Esophagus muscularis mucosa (tissue), 4 donors: ENCODE data around the gene SERPINF2. TPM values are rescaled to one million over a fixed set of nuclear protein-coding genes. Genes with fewer than 3 reads are reported as not detected.

Experiments
- DNase-seq: peaks from one replicate; pipeline ENCODE4 v3.0.0-alpha.2; 2017; ENCODE audit errors: extremely low spot score
- H3K27ac ChIP-seq, 4 donors: fragments of 200-600 bp; sonication (generic); replicated peaks in 1 of 4; 1 replicate in 3 of 4; 2 replicates in 1 of 4; pipeline ENCODE4 v1.5.1; 2016 to 2019; ENCODE audit warnings: mild to moderate bottlenecking in 1 of 4
- H3K27me3 ChIP-seq, 4 donors: fragments of 200-600 bp; sonication (generic); one replicate each; pipeline versions ENCODE4 v1.5.1 to v1.6.0; 2016 to 2019
- H3K36me3 ChIP-seq, 4 donors: fragments of 200-600 bp; sonication (generic); one replicate each; pipeline ENCODE4 v1.5.1; 2016 to 2019
- H3K4me1 ChIP-seq, 4 donors: fragments of 200-600 bp; sonication (generic); one replicate each; pipeline ENCODE4 v1.5.1; 2016 to 2019
- H3K4me3 ChIP-seq, 4 donors: fragments of 200-600 bp; sonication (generic); 1 replicate in 2 of 4; 2 replicates in 2 of 4; pipeline ENCODE4 v1.5.1; 2016 to 2019; ENCODE audit warnings: mild to moderate bottlenecking in 4 of 4, moderate library complexity in 1 of 4
- H3K9me3 ChIP-seq, 4 donors: fragments of 200-600 bp; sonication (generic); 1 replicate in 3 of 4; 2 replicates in 1 of 4; pipeline ENCODE4 v1.5.1; 2016 to 2019
- EP300 ChIP-seq: sonication (generic); formaldehyde crosslinking; IDR thresholded peaks from one replicate; pipeline ENCODE4 v1.6.1; 2017; ENCODE audit warnings: antibody characterized with exemption
- POLR2A ChIP-seq: fragments of 450-650 bp; IDR thresholded peaks from one replicate; pipeline ENCODE4 v1.6.1; 2017; ENCODE audit warnings: antibody characterized with exemption, moderate library complexity, mild to moderate bottlenecking, low read depth
- POLR2AphosphoS5 ChIP-seq, 2 donors: sonication (generic); formaldehyde crosslinking; IDR thresholded peaks; one replicate each; pipeline ENCODE4 v1.6.1; 2017; ENCODE audit warnings: antibody characterized with exemption in 2 of 2
- WGBS: methylation state at CpG from one replicate; pipeline ENCODE4 v1.1.5; 2018; 5-methylcytosine and 5-hydroxymethylcytosine counted together
- intact Hi-C: fragments of 100-400 bp; cut with DNase I; formaldehyde crosslinking; loops from one replicate; pipeline ENCODE4 v1.15.1; 2023
- total RNA-seq, 4 donors: library from RNA; depleted of rRNA; stranded (reverse); fragments of >200 nt; gene quantifications; one replicate each; pipeline versions ENCODE4 v1.1.0 to v1.2.1, GENCODE V29; 2016
- TF ChIP-seq, protein P1 (sequence below), 3 experiments: fragments of 200-600 bp in 2 of 3; fragments of 450-650 bp in 1 of 3; sonication (generic) in 2 of 3; IDR thresholded peaks; one replicate each; pipeline ENCODE4 v1.5.1; 2017 to 2019; ENCODE audit warnings: antibody characterized with exemption in 3 of 3, mild to moderate bottlenecking in 2 of 3, moderate library complexity in 1 of 3

The SERPINF2 gene
- total RNA-seq, 4 donors from 2014 or later, result 2.4 to 7.5 (median 3.4) TPM

DNA sequence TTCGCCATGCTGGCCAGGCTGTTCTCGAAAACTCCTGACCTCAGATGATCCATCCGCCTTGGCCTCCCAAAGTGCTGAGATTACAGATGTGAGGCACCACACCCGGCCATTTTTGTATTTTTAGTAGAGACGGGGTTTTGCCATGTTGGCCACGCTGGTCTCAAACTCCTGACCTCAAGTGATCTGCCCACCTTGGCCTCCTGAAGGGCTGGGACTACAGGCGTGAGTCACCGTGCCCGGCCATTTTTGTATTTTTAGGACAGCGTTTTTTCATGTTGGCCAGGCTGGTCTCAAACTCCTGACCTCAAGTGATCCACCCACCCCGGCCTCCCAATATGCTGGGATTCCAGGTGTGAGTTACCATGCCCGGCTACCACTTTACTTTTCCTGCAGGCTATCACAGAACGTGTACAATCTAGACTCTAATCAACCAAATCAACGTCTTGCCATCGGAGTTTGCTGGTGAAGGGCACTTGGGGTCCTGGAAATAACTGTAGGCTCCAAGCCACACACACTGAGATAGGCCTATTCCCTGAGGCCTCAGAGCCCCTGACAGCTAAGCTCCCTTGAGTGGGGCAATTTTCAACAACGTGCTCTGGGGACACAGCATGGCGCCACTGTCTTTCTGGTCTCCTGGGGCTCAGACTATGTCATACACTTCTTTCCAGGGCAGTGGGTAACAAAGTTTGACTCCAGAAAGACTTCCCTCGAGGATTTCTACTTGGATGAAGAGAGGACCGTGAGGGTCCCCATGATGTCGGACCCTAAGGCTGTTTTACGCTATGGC, 31.9 kb downstream of the SERPINF2 start:
- peaks cover 0 to 4% (median 0%) of the 10 kb centered on the region in 4 donors for H3K27me3 ChIP-seq
- DNase-seq, result no peak
- H3K36me3 ChIP-seq, result peaks cover 7 to 50% (median 41%) of the 10 kb centered on the region in 4 donors
- H3K4me3 ChIP-seq, result no peak overlapping the region
- intact Hi-C loops, result no loop called here
- H3K27ac ChIP-seq, result peak overlapping the region; percentile 52 to 63 (median 62)
- no peaks in the 10 kb centered on the region for H3K9me3 ChIP-seq
- H3K4me1 ChIP-seq, result peaks cover 4 to 28% (median 19%) of the 10 kb centered on the region in 4 donors
- 89% methylated on average over 21 of the region's 21 CpGs for WGBS
- TF ChIP-seq, protein P1, sequence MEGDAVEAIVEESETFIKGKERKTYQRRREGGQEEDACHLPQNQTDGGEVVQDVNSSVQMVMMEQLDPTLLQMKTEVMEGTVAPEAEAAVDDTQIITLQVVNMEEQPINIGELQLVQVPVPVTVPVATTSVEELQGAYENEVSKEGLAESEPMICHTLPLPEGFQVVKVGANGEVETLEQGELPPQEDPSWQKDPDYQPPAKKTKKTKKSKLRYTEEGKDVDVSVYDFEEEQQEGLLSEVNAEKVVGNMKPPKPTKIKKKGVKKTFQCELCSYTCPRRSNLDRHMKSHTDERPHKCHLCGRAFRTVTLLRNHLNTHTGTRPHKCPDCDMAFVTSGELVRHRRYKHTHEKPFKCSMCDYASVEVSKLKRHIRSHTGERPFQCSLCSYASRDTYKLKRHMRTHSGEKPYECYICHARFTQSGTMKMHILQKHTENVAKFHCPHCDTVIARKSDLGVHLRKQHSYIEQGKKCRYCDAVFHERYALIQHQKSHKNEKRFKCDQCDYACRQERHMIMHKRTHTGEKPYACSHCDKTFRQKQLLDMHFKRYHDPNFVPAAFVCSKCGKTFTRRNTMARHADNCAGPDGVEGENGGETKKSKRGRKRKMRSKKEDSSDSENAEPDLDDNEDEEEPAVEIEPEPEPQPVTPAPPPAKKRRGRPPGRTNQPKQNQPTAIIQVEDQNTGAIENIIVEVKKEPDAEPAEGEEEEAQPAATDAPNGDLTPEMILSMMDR (IDR thresholded peaks at IDR 0.05), result no peak
- TF ChIP-seq EP300 (no peak), POLR2A (no peak), POLR2AphosphoS5 (IDR thresholded peaks at IDR 0.05) (no peak)

DNA sequence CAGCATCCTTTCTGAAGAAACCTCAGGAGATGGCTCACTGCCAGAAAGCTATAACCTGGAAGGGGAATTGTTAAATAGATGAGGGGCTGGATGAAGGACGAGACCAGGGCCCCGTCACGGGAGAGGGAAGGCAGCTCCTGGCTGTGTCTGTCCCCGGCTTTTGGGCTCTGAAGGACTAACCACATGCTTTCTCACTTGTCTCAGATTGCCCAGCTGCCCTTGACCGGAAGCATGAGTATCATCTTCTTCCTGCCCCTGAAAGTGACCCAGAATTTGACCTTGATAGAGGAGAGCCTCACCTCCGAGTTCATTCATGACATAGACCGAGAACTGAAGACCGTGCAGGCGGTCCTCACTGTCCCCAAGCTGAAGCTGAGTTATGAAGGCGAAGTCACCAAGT, 33.7 kb downstream of the SERPINF2 start:
- no peak for DNase-seq
- TF ChIP-seq, protein P1 (IDR thresholded peaks at IDR 0.05), result no peak
- TF ChIP-seq POLR2AphosphoS5 (IDR thresholded peaks at IDR 0.05), result no peak
- TF ChIP-seq EP300, result no peak
- TF ChIP-seq POLR2A, result no peak
- no peak overlapping the region for H3K27ac ChIP-seq
- no peak overlapping the region for H3K4me3 ChIP-seq
- H3K4me1 ChIP-seq, result peaks cover 12 to 37% (median 36%) of the 10 kb centered on the region in 4 donors
- 84% methylated on average over 6 of the region's 10 CpGs for WGBS
- intact Hi-C loops, result no loop called here
- H3K9me3 ChIP-seq, result no peaks in the 10 kb centered on the region
- peaks cover 7 to 55% (median 47%) of the 10 kb centered on the region in 4 donors for H3K36me3 ChIP-seq
- H3K27me3 ChIP-seq, result no peaks in the 10 kb centered on the region

DNA sequence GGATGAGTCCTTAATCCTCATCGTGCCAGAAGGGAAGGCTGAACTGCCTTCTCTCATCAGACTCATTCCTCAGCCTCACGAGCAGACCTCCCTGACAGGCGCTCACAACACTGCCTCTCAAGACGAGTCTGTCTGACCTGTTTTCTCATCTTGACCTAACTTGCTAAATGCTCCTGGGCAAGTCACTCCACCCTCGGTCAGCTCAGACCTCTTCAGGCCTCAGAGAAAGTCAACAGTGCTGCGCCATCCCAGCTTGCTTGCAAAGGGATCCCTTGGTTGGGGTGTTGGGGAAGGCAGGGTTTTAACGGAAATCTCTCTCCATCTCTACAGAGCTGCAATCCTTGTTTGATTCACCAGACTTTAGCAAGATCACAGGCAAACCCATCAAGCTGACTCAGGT, 34.2 kb downstream of the SERPINF2 start:
- Histone ChIP-seq H3K9me3 (no peaks in the 10 kb centered on the region), H3K4me1 (peaks cover 18 to 41% (median 40%) of the 10 kb centered on the region in 4 donors), H3K36me3 (peaks cover 7 to 58% (median 50%) of the 10 kb centered on the region in 4 donors), H3K4me3 (no peak overlapping the region), H3K27me3 (no peaks in the 10 kb centered on the region), H3K27ac (no peak overlapping the region)
- TF ChIP-seq POLR2AphosphoS5 (IDR thresholded peaks at IDR 0.05), result no peak
- TF ChIP-seq POLR2A, result no peak
- TF ChIP-seq, protein P1 (IDR thresholded peaks at IDR 0.05), result no peak
- no peak for TF ChIP-seq EP300
- no peak for DNase-seq
- WGBS, result 86% methylated on average over 5 of the region's 7 CpGs
- intact Hi-C loops, result no loop called here

DNA sequence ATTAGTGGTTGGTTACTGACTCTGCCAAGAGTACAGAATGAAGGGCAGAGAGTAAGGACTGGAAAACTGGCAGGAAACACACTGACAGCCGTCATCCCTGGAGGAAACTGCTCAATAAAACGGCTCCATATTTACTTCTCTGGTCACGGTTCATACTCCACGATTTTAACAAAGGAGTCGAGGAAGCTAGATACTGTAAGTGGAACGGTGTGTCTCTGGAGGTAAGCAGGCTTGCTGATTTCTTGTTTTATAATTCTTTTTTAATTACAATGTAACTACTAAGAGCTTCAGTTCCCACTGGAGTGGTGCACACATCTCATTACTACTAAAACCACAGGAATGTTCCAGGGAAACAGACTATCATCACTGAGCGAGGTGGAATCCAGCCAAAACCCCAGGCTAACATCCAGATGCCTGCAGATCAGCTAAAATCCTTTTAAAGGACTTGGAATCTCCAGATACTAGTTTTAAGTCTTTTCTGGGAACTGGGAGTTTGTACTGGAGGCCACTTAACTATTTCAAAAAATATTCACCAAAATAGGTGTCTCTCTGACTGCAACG, 37.0 kb downstream of the SERPINF2 start:
- Histone ChIP-seq H3K36me3 (peaks cover 7 to 67% (median 55%) of the 10 kb centered on the region in 4 donors), H3K4me1 (peaks cover 30 to 57% (median 50%) of the 10 kb centered on the region in 4 donors), H3K9me3 (no peaks in the 10 kb centered on the region), H3K27ac (peak overlapping the region; percentile 83 to 90 (median 87)), H3K4me3 (no peak overlapping the region), H3K27me3 (no peaks in the 10 kb centered on the region)
- peak in 1 of 2 donors; percentile 38 for TF ChIP-seq POLR2AphosphoS5 (IDR thresholded peaks at IDR 0.05)
- TF ChIP-seq EP300, result no peak
- DNase-seq, result no peak
- WGBS, result 41% methylated on average over 8 of the region's 8 CpGs
- intact Hi-C loops, result loop anchor here (5.0 kb wide), 1 partner anchor 57 kb away; the partner anchor contains the start of gene WDR81

DNA sequence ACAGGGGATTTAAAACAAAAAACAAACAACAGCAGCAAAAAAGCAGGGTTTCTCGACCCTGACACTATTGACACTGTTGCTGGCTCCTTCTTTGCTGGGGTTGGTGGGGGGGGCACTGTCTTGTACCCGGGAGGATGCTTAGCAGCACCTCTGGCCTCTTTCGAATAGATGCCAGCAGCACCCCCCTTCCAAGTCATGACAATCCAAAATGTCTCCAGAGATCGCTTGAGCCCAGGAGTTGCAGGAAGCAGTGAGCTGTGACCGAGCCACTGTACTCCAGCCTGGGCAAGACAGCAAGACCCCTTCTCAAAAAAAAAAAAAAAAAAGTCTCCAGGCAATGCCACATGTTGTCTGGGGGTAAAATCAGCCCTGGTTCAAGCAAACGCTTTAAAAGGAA, 39.5 kb downstream of the SERPINF2 start:
- 71% methylated on average over 6 of the region's 6 CpGs for WGBS
- no peaks in the 10 kb centered on the region for H3K27me3 ChIP-seq
- peaks cover 49 to 71% (median 61%) of the 10 kb centered on the region in 4 donors for H3K4me1 ChIP-seq
- intact Hi-C loops, result loop anchor here (5.0 kb wide), 1 partner anchor 60 kb away; the partner anchor contains the start of gene WDR81
- peak overlapping the region in 1 of 4 donors; percentile 20 for H3K4me3 ChIP-seq
- peak overlapping the region; percentile 83 to 90 (median 87) for H3K27ac ChIP-seq
- DNase-seq, result no peak
- H3K9me3 ChIP-seq, result no peaks in the 10 kb centered on the region
- H3K36me3 ChIP-seq, result peaks cover 5 to 48% (median 42%) of the 10 kb centered on the region in 4 donors
- TF ChIP-seq POLR2A (no peak), POLR2AphosphoS5 (IDR thresholded peaks at IDR 0.05) (no peak), EP300 (no peak)
- TF ChIP-seq, protein P1 (IDR thresholded peaks at IDR 0.05), result no peak
